ENCODE data around the gene KRI1.

Gene KRI1

GRCh38 chr19:10550336-10550735 is 15.5 kb downstream of the KRI1 start:
- in situ Hi-C loops (cut with HindIII; ENCODE audit: low sequenced_read_pairs) = no loop called here
- DNase-seq (ENCODE audit: low read depth, low spot score) = no peak
- no peak for TF ChIP-seq CTCF (IDR thresholded peaks at IDR 0.05; ENCODE audit: low read depth, low read length)
- H3K4me3 ChIP-seq (ENCODE audit: low read depth, low read length) = no peak overlapping the region

GRCh38 chr19:10549733-10550132 is 16.1 kb downstream of the KRI1 start:
- in situ Hi-C loops (cut with HindIII; ENCODE audit: low sequenced_read_pairs) = no loop called here
- no peak for TF ChIP-seq CTCF (IDR thresholded peaks at IDR 0.05; ENCODE audit: low read depth, low read length)
- H3K4me3 ChIP-seq (ENCODE audit: low read depth, low read length) = no peak overlapping the region
- no peak for DNase-seq (ENCODE audit: low read depth, low spot score)

- in situ Hi-C loops (cut with HindIII; ENCODE audit: low sequenced_read_pairs) = no loop called here
- H3K4me3 ChIP-seq (ENCODE audit: low read depth, low read length) = no peak overlapping the region
- no peak for DNase-seq (ENCODE audit: low read depth, low spot score)
- TF ChIP-seq CTCF (IDR thresholded peaks at IDR 0.05; ENCODE audit: low read depth, low read length) = no peak
Observed at GRCh38 chr19:10548746-10549276, 17.0 kb downstream of the KRI1 start.

- in situ Hi-C loops (cut with HindIII; ENCODE audit: low sequenced_read_pairs) = no loop called here
- no peak overlapping the region for H3K4me3 ChIP-seq (ENCODE audit: low read depth, low read length)
- no peak for DNase-seq (ENCODE audit: low read depth, low spot score)
- TF ChIP-seq CTCF (IDR thresholded peaks at IDR 0.05; ENCODE audit: low read depth, low read length) = no peak
Observed at GRCh38 chr19:10546817-10547216, 19.0 kb downstream of the KRI1 start.

GRCh38 chr19:10544753-10545251 is 21.0 kb downstream of the KRI1 start:
- no peak for DNase-seq (ENCODE audit: low read depth, low spot score)
- in situ Hi-C loops (cut with HindIII; ENCODE audit: low sequenced_read_pairs) = no loop called here

GRCh38 chr19:10544242-10544752 is 21.5 kb downstream of the KRI1 start:
- no peak for DNase-seq (ENCODE audit: low read depth, low spot score)
- in situ Hi-C loops (cut with HindIII; ENCODE audit: low sequenced_read_pairs) = no loop called here
- no peak for TF ChIP-seq CTCF (IDR thresholded peaks at IDR 0.05; ENCODE audit: low read depth, low read length)
- peak overlapping the region; percentile 75 for H3K4me3 ChIP-seq (ENCODE audit: low read depth, low read length)

More at GRCh38 chr19:10544753-10545251, 21.0 kb downstream of the KRI1 start:
- no peak for TF ChIP-seq CTCF (IDR thresholded peaks at IDR 0.05; ENCODE audit: low read depth, low read length)
- peak overlapping the region; percentile 75 for H3K4me3 ChIP-seq (ENCODE audit: low read depth, low read length)
